Astrocyte (in vitro differentiated cells and primary cell): ENCODE results near the gene NCAPG2. TPM values are rescaled to one million over a fixed set of nuclear protein-coding genes. Genes with fewer than 3 reads are reported as not detected.

Experiments
- DNase-seq: peaks from one replicate; pipeline ENCODE4 v3.0.0-alpha.2; 2010; ENCODE audit warnings: low read depth
- FAIRE-seq: peaks from 2 replicates; lab custom pipeline; 2011; peaks lifted over from hg19 to GRCh38; lab: Jason Lieb, UNC
- H2AFZ ChIP-seq: 2 replicates; pipeline ENCODE4 v1.6.0; 2012; ENCODE audit warnings: low read depth, low read length, inconsistent platforms
- H3K27ac ChIP-seq: 2 replicates; pipeline ENCODE4 v1.5.1; 2011; ENCODE audit warnings: low read depth, low read length, inconsistent platforms
- H3K27me3 ChIP-seq: 2 replicates; pipeline ENCODE4 v1.6.0; 2011; ENCODE audit warnings: low read length, inconsistent platforms; ENCODE audit not compliant: insufficient read depth
- H3K36me3 ChIP-seq: 2 replicates; pipeline ENCODE4 v1.5.1; 2011; ENCODE audit warnings: low read length, inconsistent platforms; ENCODE audit not compliant: insufficient read depth
- H3K4me1 ChIP-seq: 2 replicates; pipeline ENCODE4 v1.5.1; 2011; ENCODE audit warnings: low read length, inconsistent platforms; ENCODE audit not compliant: insufficient read depth
- H3K4me2 ChIP-seq: 2 replicates; pipeline ENCODE4 v1.6.0; 2012; ENCODE audit warnings: low read length, inconsistent platforms
- H3K4me3 ChIP-seq: 2 replicates; pipeline ENCODE4 v1.5.1; 2011; ENCODE audit warnings: low read depth, mild to moderate bottlenecking, low read length, inconsistent platforms; ENCODE audit not compliant: insufficient read depth
- H3K79me2 ChIP-seq: 2 replicates; pipeline ENCODE4 v1.6.0; 2012; ENCODE audit warnings: mild to moderate bottlenecking, low read length, inconsistent platforms; ENCODE audit not compliant: insufficient read depth
- H3K9ac ChIP-seq: 2 replicates; pipeline ENCODE4 v1.6.0; 2012; ENCODE audit warnings: mild to moderate bottlenecking, low read length, inconsistent platforms
- H3K9me3 ChIP-seq: 2 replicates; pipeline ENCODE4 v1.5.1; 2012; ENCODE audit warnings: low read depth, mild to moderate bottlenecking, low read length, inconsistent platforms; ENCODE audit not compliant: insufficient read depth
- H4K20me1 ChIP-seq: 2 replicates; pipeline ENCODE4 v1.6.0; 2012; ENCODE audit warnings: low read length, inconsistent platforms; ENCODE audit not compliant: insufficient read depth
- H3K27ac Mint-ChIP-seq: one replicate; pipeline ENCODE4 v1.8.0; 2021; ENCODE audit warnings: mild to moderate bottlenecking, mixed read lengths; ENCODE audit not compliant: unreplicated experiment
- H3K27me3 Mint-ChIP-seq: one replicate; pipeline ENCODE4 v1.8.0; 2021; ENCODE audit warnings: low read depth, mixed read lengths; ENCODE audit not compliant: unreplicated experiment
- H3K36me3 Mint-ChIP-seq: one replicate; pipeline ENCODE4 v1.8.0; 2021; ENCODE audit warnings: low read depth, mixed read lengths; ENCODE audit not compliant: unreplicated experiment
- H3K4me1 Mint-ChIP-seq: one replicate; pipeline ENCODE4 v1.8.0; 2021; ENCODE audit warnings: low read depth, mixed read lengths; ENCODE audit not compliant: unreplicated experiment
- H3K4me3 Mint-ChIP-seq: one replicate; pipeline ENCODE4 v1.8.0; 2021; ENCODE audit warnings: mild to moderate bottlenecking, moderate library complexity, mixed read lengths; ENCODE audit not compliant: unreplicated experiment
- H3K9me3 Mint-ChIP-seq: one replicate; pipeline ENCODE4 v1.8.0; 2021; ENCODE audit warnings: mild to moderate bottlenecking, mixed read lengths; ENCODE audit not compliant: unreplicated experiment
- EZH2 ChIP-seq: IDR thresholded peaks from 2 replicates; pipeline ENCODE4 v1.6.1; 2012; ENCODE audit warnings: mild to moderate bottlenecking, low read length, inconsistent platforms; ENCODE audit not compliant: insufficient read depth
- total RNA-seq: library from RNA; stranded (reverse); gene quantifications from 2 replicates; pipeline ENCODE4 v1.2.1, GENCODE V29; 2021
- TF ChIP-seq, protein P1 (sequence below): IDR thresholded peaks from 2 replicates; pipeline ENCODE4 v1.5.1; 2011; ENCODE audit warnings: low read depth, mild to moderate bottlenecking, inconsistent platforms, low read length, moderate library complexity; ENCODE audit not compliant: insufficient read depth

NCAPG2 gene
- total RNA-seq, 1 donor from 2014 or later, result 9.6 TPM

DNA sequence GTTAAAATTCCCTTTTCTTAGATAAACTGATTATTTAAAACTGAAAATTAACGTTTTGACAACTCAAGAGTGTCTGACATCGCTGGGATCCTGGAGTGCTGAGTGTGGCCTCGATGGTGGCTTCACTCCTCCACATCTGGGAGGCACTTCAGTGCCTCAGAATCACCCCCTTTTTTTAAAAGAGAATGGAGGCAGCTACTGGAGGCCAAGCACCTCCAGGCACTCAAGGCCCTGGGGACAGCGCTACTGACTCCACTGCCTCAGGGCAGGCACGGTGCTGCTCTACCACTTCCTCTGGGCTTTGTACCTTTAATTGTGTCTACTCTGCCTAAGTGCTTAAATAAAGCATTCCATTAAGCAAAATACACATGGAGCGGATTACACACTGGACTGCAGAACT is 27.2 kb upstream of the NCAPG2 start:
- H3K4me2 ChIP-seq, result no peak overlapping the region
- Mint-ChIP-seq H3K4me3 (no peak overlapping the region), H3K27me3 (no peaks in the 10 kb centered on the region), H3K4me1 (peaks cover 9% of the 10 kb centered on the region), H3K9me3 (no peaks in the 10 kb centered on the region), H3K36me3 (peaks cover 18% of the 10 kb centered on the region), H3K27ac (no peak overlapping the region)
- H3K79me2 ChIP-seq, result no peaks in the 10 kb centered on the region
- peaks cover 30% of the 10 kb centered on the region for H3K36me3 ChIP-seq
- no peaks in the 10 kb centered on the region for H4K20me1 ChIP-seq
- H3K27me3 ChIP-seq, result no peaks in the 10 kb centered on the region
- no peak overlapping the region for H3K27ac ChIP-seq
- no peak overlapping the region for H3K4me3 ChIP-seq
- no peak overlapping the region for H2AFZ ChIP-seq
- DNase-seq (no peak), FAIRE-seq (no peak)
- no peaks in the 10 kb centered on the region for H3K4me1 ChIP-seq
- TF ChIP-seq EZH2, result no peak
- TF ChIP-seq, protein P1, sequence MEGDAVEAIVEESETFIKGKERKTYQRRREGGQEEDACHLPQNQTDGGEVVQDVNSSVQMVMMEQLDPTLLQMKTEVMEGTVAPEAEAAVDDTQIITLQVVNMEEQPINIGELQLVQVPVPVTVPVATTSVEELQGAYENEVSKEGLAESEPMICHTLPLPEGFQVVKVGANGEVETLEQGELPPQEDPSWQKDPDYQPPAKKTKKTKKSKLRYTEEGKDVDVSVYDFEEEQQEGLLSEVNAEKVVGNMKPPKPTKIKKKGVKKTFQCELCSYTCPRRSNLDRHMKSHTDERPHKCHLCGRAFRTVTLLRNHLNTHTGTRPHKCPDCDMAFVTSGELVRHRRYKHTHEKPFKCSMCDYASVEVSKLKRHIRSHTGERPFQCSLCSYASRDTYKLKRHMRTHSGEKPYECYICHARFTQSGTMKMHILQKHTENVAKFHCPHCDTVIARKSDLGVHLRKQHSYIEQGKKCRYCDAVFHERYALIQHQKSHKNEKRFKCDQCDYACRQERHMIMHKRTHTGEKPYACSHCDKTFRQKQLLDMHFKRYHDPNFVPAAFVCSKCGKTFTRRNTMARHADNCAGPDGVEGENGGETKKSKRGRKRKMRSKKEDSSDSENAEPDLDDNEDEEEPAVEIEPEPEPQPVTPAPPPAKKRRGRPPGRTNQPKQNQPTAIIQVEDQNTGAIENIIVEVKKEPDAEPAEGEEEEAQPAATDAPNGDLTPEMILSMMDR, result no peak
- no peak overlapping the region for H3K9ac ChIP-seq
- no peaks in the 10 kb centered on the region for H3K9me3 ChIP-seq

DNA sequence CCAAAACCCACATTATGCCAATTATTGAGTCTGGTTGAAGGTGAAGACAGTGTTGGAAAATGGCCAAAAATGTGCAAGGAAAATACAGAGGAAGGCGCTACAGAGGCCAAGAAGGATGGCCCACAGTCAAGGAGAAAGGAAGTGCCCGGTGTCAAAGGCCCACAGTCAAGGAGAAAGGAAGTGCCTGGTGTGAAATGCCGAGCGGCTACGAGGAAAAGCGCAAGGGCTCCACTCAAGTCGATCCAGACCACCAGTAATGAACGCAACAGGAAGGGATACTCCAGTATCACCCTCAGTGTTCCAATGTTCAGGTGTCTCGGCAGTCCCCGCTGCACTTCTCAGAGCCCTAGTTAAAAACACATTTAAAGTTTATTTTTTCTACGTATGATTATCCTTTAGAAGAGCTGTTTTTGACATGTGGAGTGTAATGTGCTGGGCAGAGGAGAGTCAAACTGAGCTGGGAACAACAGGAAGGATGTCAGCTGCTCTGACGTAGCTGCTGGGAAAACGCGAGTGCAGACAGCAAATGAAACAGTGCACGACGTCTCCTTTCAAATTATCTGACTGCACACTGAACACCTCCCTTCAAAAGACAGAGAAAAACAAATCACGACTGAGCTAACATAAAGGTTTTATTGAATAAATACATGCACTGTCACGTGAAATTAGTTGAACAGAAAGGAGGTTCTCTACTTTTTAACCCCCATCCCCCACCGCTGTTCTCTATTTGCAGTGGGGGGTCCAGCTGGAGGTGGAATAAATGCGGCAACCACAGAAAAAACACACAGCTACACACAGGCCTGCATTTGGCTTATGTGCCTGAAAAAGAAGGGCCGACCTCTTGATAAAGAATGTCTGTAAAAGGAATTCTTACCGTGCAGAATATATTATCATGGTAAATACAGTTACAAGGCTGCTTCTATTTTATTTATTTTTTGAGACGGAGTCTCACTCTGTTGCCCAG is 26.1 kb upstream of the NCAPG2 start:
- no peak overlapping the region for H3K9ac ChIP-seq

More for the DNA sequence above, 26.1 kb upstream of the NCAPG2 start:
- DNase-seq (no peak), FAIRE-seq (no peak)
- H3K27me3 Mint-ChIP-seq, result no peaks in the 10 kb centered on the region
- Histone ChIP-seq H3K79me2 (no peaks in the 10 kb centered on the region), H3K27me3 (no peaks in the 10 kb centered on the region), H3K27ac (no peak overlapping the region), H2AFZ (no peak overlapping the region), H3K4me1 (no peaks in the 10 kb centered on the region), H3K4me2 (no peak overlapping the region), H3K9me3 (no peaks in the 10 kb centered on the region), H4K20me1 (no peaks in the 10 kb centered on the region), H3K36me3 (peaks cover 26% of the 10 kb centered on the region), H3K4me3 (no peak overlapping the region)
- H3K4me3 Mint-ChIP-seq, result no peak overlapping the region
- peaks cover 14% of the 10 kb centered on the region for H3K36me3 Mint-ChIP-seq
- H3K4me1 Mint-ChIP-seq, result peaks cover 8% of the 10 kb centered on the region
- TF ChIP-seq EZH2, result no peak
- TF ChIP-seq, protein P1, result no peak
- H3K9me3 Mint-ChIP-seq, result peaks cover under 1% of the 10 kb centered on the region
- no peak overlapping the region for H3K27ac Mint-ChIP-seq
